WTC11 (cell line): ENCODE measurements around the gene CLTA. TPM values are rescaled to one million over a fixed set of nuclear protein-coding genes. Genes with fewer than 3 reads are reported as not detected.

Experiments
- ATAC-seq: fragments of 200-7000 bp; cut with Tn5 transposase; 2 replicates; pipeline ENCODE4 v1.10.0; 2021; ENCODE audit warnings: mild to moderate bottlenecking, moderate library complexity
- CTCF ChIA-PET: fragments of 300-600 bp; sonication (Branson Sonifier 250); formaldehyde crosslinking; loops from one replicate; lab custom pipeline; 2021; ENCODE audit warnings: antibody characterized with exemption; lab: Charles Lee
- POLR2A ChIA-PET: fragments of 350-600 bp; sonication (Branson Sonifier 250); formaldehyde crosslinking; loops from one replicate; lab custom pipeline; 2021; ENCODE audit warnings: antibody characterized with exemption; lab: Charles Lee
- DNase-seq: peaks from one replicate; pipeline ENCODE4 v3.0.0; 2021; ENCODE audit warnings: low spot score
- H3K27ac Mint-ChIP-seq: 2 replicates; pipeline ENCODE4 v1.8.0; 2021; ENCODE audit warnings: mixed read lengths
- H3K27me3 Mint-ChIP-seq: 2 replicates; pipeline ENCODE4 v1.8.0; 2021; ENCODE audit warnings: low read depth, mild to moderate bottlenecking, moderate library complexity, mixed read lengths
- H3K36me3 Mint-ChIP-seq: 2 replicates; pipeline ENCODE4 v1.8.0; 2021; ENCODE audit warnings: mixed read lengths
- H3K4me1 Mint-ChIP-seq: 2 replicates; pipeline ENCODE4 v1.8.0; 2022; ENCODE audit warnings: mixed read lengths
- H3K4me3 Mint-ChIP-seq: 2 replicates; pipeline ENCODE4 v1.8.0; 2021; ENCODE audit warnings: mild to moderate bottlenecking, moderate library complexity, mixed read lengths
- H3K9me3 Mint-ChIP-seq: 2 replicates; pipeline ENCODE4 v1.8.0; 2021; ENCODE audit warnings: mixed read lengths
- AFF4 ChIP-seq: sonication (generic); formaldehyde crosslinking; IDR thresholded peaks from 2 replicates; pipeline ENCODE4 v1.8.1; 2023; ENCODE audit warnings: mild to moderate bottlenecking, missing genetic modification reagents, borderline replicate concordance
- AR ChIP-seq: fragments of 250-450 bp; sonication (Bioruptor Pico); IDR thresholded peaks from 2 replicates; pipeline ENCODE4 v1.9.0; 2021; ENCODE audit warnings: mild to moderate bottlenecking
- CBFB ChIP-seq: sonication (generic); formaldehyde crosslinking; IDR thresholded peaks from 2 replicates; pipeline ENCODE4 v1.8.1; 2022; ENCODE audit warnings: mild to moderate bottlenecking, low read depth, missing genetic modification reagents
- CREM ChIP-seq: sonication (generic); formaldehyde crosslinking; IDR thresholded peaks from 2 replicates; pipeline ENCODE4 v1.8.1; 2022; ENCODE audit warnings: mild to moderate bottlenecking, missing genetic modification reagents, moderate library complexity
- ELF4 ChIP-seq: sonication (generic); formaldehyde crosslinking; IDR thresholded peaks from 2 replicates; pipeline ENCODE4 v1.8.1; 2022; ENCODE audit warnings: low read depth, mild to moderate bottlenecking, moderate library complexity, missing genetic modification reagents
- GTF2I ChIP-seq: fragments of 250-450 bp; sonication (Bioruptor Pico); conservative IDR thresholded peaks from 2 replicates; pipeline ENCODE4 v1.4.0; 2021; ENCODE audit warnings: mild to moderate bottlenecking
- HMGA2 ChIP-seq: fragments of 250-450 bp; sonication (Bioruptor Pico); IDR thresholded peaks from 2 replicates; pipeline ENCODE4 v1.4.0; 2021; ENCODE audit warnings: mild to moderate bottlenecking, moderate library complexity
- IRF1 ChIP-seq: sonication (generic); formaldehyde crosslinking; IDR thresholded peaks from 2 replicates; pipeline ENCODE4 v1.8.0; 2023; ENCODE audit warnings: missing genetic modification reagents
- JUN ChIP-seq: sonication (generic); formaldehyde crosslinking; IDR thresholded peaks from 2 replicates; pipeline ENCODE4 v1.8.0; 2023; ENCODE audit warnings: mild to moderate bottlenecking, missing genetic modification reagents
- MYBL2 ChIP-seq: sonication (generic); formaldehyde crosslinking; IDR thresholded peaks from 2 replicates; pipeline ENCODE4 v1.8.1; 2023; ENCODE audit warnings: mild to moderate bottlenecking, moderate library complexity, missing genetic modification reagents
- NR1H2 ChIP-seq: sonication (generic); formaldehyde crosslinking; IDR thresholded peaks from 2 replicates; pipeline ENCODE4 v1.9.0; 2021; ENCODE audit warnings: mild to moderate bottlenecking, moderate library complexity, missing genetic modification reagents
- NR3C1 ChIP-seq: sonication (generic); formaldehyde crosslinking; conservative IDR thresholded peaks from 2 replicates; pipeline ENCODE4 v1.8.1; 2023; ENCODE audit warnings: low read depth, mild to moderate bottlenecking, missing genetic modification reagents
- PRRX2 ChIP-seq: fragments of 250-450 bp; sonication (Bioruptor Pico); IDR thresholded peaks from 2 replicates; pipeline ENCODE4 v1.8.0; 2021; ENCODE audit warnings: mild to moderate bottlenecking
- SMAD3 ChIP-seq: sonication (generic); formaldehyde crosslinking; IDR thresholded peaks from 2 replicates; pipeline ENCODE4 v1.8.0; 2022; ENCODE audit warnings: missing genetic modification reagents, mild to moderate bottlenecking, borderline replicate concordance
- SMAD4 ChIP-seq: sonication (generic); formaldehyde crosslinking; IDR thresholded peaks from 2 replicates; pipeline ENCODE4 v1.8.0; 2022; ENCODE audit warnings: mild to moderate bottlenecking, missing genetic modification reagents
- TEAD1 ChIP-seq: sonication (generic); formaldehyde crosslinking; IDR thresholded peaks from 2 replicates; pipeline ENCODE4 v1.8.0; 2022; ENCODE audit warnings: mild to moderate bottlenecking, missing genetic modification reagents
- USF1 ChIP-seq: sonication (generic); formaldehyde crosslinking; IDR thresholded peaks from 2 replicates; pipeline ENCODE4 v1.8.0; 2022; ENCODE audit warnings: mild to moderate bottlenecking, missing genetic modification reagents
- USF2 ChIP-seq: sonication (generic); formaldehyde crosslinking; IDR thresholded peaks from 2 replicates; pipeline ENCODE4 v1.8.1; 2023; ENCODE audit warnings: mild to moderate bottlenecking, missing genetic modification reagents, moderate library complexity
- ZMAT4 ChIP-seq: fragments of 250-450 bp; sonication (Bioruptor Pico); IDR thresholded peaks from 2 replicates; pipeline ENCODE4 v1.9.0; 2021; ENCODE audit warnings: mild to moderate bottlenecking
- ZNF232 ChIP-seq: sonication (generic); formaldehyde crosslinking; IDR thresholded peaks from 2 replicates; pipeline ENCODE4 v1.8.0; 2022; ENCODE audit warnings: mild to moderate bottlenecking, missing genetic modification reagents
- ZNF263 ChIP-seq: sonication (generic); formaldehyde crosslinking; IDR thresholded peaks from 2 replicates; pipeline ENCODE4 v1.8.1; 2022; ENCODE audit warnings: low read depth, mild to moderate bottlenecking, moderate library complexity, missing genetic modification reagents
- ZNF532 ChIP-seq: fragments of 250-450 bp; sonication (Bioruptor Pico); IDR thresholded peaks from 2 replicates; pipeline ENCODE4 v1.9.0; 2021; ENCODE audit warnings: mild to moderate bottlenecking, borderline replicate concordance
- total RNA-seq: library from RNA; stranded (reverse); gene quantifications from 3 replicates; pipeline ENCODE4 v1.2.3, GENCODE V29; 2021

Gene CLTA
- total RNA-seq, 1 experiment from 2014 or later: 213 TPM

- no peak for DNase-seq
- CTCF ChIA-PET: no interaction called here
- POLR2A ChIA-PET: no interaction called here
- ATAC-seq: no peak
- H3K4me1 Mint-ChIP-seq: no peaks in the 10 kb centered on the region
- peaks cover 53% of the 10 kb centered on the region for H3K36me3 Mint-ChIP-seq
- H3K27ac Mint-ChIP-seq: no peak overlapping the region
- H3K4me3 Mint-ChIP-seq: no peak overlapping the region
- no peaks in the 10 kb centered on the region for H3K27me3 Mint-ChIP-seq
- H3K9me3 Mint-ChIP-seq: no peaks in the 10 kb centered on the region
- TF ChIP-seq NR1H2 (CRISPR knock-in tag) (no peak), CBFB (no peak), ZMAT4 (CRISPR knock-in tag) (no peak), ELF4 (no peak), AFF4 (no peak), SMAD3 (no peak), NR3C1 (no peak)
These were observed 23.9 kb downstream of the CLTA start for GRCh38 chr9:36214571-36214970.

- ATAC-seq (no peak), DNase-seq (no peak)
- Mint-ChIP-seq H3K9me3 (peaks cover 1% of the 10 kb centered on the region), H3K27me3 (no peaks in the 10 kb centered on the region), H3K36me3 (peaks cover 48% of the 10 kb centered on the region), H3K4me1 (peaks cover 2% of the 10 kb centered on the region; the same call in 1 of the 2 replicates), H3K27ac (no peak overlapping the region), H3K4me3 (no peak overlapping the region)
- POLR2A ChIA-PET: no interaction called here
- CTCF ChIA-PET: interaction anchor here (0.7 to 0.9 kb wide), 2 partner anchors 12 to 194 kb away, joined by 3 read pairs; no protein-coding TSS in a partner anchor
- no peak for TF ChIP-seq USF1 (CRISPR knock-in tag)
- no peak for TF ChIP-seq ZMAT4 (CRISPR knock-in tag)
- TF ChIP-seq HMGA2 (CRISPR knock-in tag): no peak
- no peak for TF ChIP-seq MYBL2
- no peak for TF ChIP-seq IRF1
- no peak for TF ChIP-seq SMAD4 (CRISPR knock-in tag)
- TF ChIP-seq ZNF232 (CRISPR knock-in tag): no peak
- no peak for TF ChIP-seq CREM
- no peak for TF ChIP-seq PRRX2 (CRISPR knock-in tag)
- no peak for TF ChIP-seq JUN
- TF ChIP-seq AR (CRISPR knock-in tag): no peak
- no peak for TF ChIP-seq TEAD1 (CRISPR knock-in tag)
- no peak for TF ChIP-seq ZNF532 (CRISPR knock-in tag)
- no peak for TF ChIP-seq USF2 (CRISPR knock-in tag)
- TF ChIP-seq ZNF263 (CRISPR knock-in tag): no peak
- no peak for TF ChIP-seq GTF2I (CRISPR knock-in tag)
These were observed 26.7 kb downstream of the CLTA start for GRCh38 chr9:36217256-36217968.
